H1 (cell line): Measurements from ENCODE around the gene IRAK4. TPM values are rescaled to one million over a fixed set of nuclear protein-coding genes. Genes with fewer than 3 reads are reported as not detected.

ENCODE experiments used
- CEBPB ChIP-seq: IDR thresholded peaks from 2 replicates; pipeline ENCODE4 v1.6.1; 2012; ENCODE audit warnings: low read depth, low read length
- RAD21 ChIP-seq, 2 experiments: IDR thresholded peaks in 1 of 2; conservative IDR thresholded peaks in 1 of 2; 2 replicates each; pipeline ENCODE4 v1.6.1; 2011; ENCODE audit warnings: low read depth in 2 of 2, low read length in 2 of 2, improper control_type of control experiment in 1 of 2, inconsistent platforms in 1 of 2, mild to moderate bottlenecking in 1 of 2, moderate library complexity in 1 of 2
- ZNF274 ChIP-seq: IDR thresholded peaks from 2 replicates; pipeline ENCODE4 v1.7.0; 2012; ENCODE audit warnings: low read length, borderline replicate concordance; ENCODE audit errors: extremely low read depth
- polyA plus RNA-seq, 7 experiments: library from polyadenylated mRNA; depleted of rRNA in 3 of 7; stranded (reverse) in 5 of 7; unstranded in 2 of 7; fragments of >200 nt in 5 of 7; fragments of 200-250 nt in 2 of 7; gene quantifications; 1 replicate in 5 of 7; 2 replicates in 1 of 7; 4 replicates in 1 of 7; pipeline versions ENCODE4 v1.2.1 to v1.2.3, GENCODE V29; 2011 to 2013; ENCODE audit warnings: missing spikeins in 2 of 7, mixed read lengths in 2 of 7
- total RNA-seq: library from RNA; stranded (reverse); fragmentation: NEBNext Ultra II Directional; extraction: Animal tissue kit (Norgen Biotek cat#: 25700); gene quantifications from 2 replicates; pipeline ENCODE4 v1.2.1, GENCODE V29; 2021

IRAK4 gene
- total and polyA plus RNA-seq, 2 of the 8 experiments (the other 6 are each of a cell fraction or from before 2014, with no cell fraction given) = 2.3 to 7.7 TPM

- TF ChIP-seq RAD21 (IDR thresholded peaks at IDR 0.05 in 1 of 2, conservative IDR thresholded peaks at IDR 0.05 in 1 of 2; ENCODE audit: low read depth in 2 of 2, low read length in 2 of 2) = peak; percentile 63 to 74
- TF ChIP-seq ZNF274 = no peak
- no peak for TF ChIP-seq CEBPB
These were observed 17.7 kb downstream of the IRAK4 start (continued) for GRCh38 chr12:43776498-43776897.
